ENCODE data around the gene TPTE. TPM values are rescaled to one million over a fixed set of nuclear protein-coding genes. Genes with fewer than 3 reads are reported as not detected.
"Not testable (repeated sequence)": the region's sequence is repeated elsewhere in the genome, so short reads cannot be mapped to it uniquely, and the experiment has no call there.

The TPTE gene
- total and polyA plus RNA-seq, 9 of the 15 experiments (the other 6 are each of a cell fraction or from before 2014, with no cell fraction given): 0.59 to 4.4 (median 2.4) TPM

- in situ Hi-C loops (cut with MboI); H3K27ac ChIP-seq (ENCODE audit: extremely low read depth, low read depth, low read length); FAIRE-seq; H3K4me3 ChIP-seq; BruUV-seq (replicated peaks); H3K9me3 ChIP-seq (replicated peaks; ENCODE audit: control insufficient read depth, insufficient read depth, low read depth, low read length); H3K27me3 ChIP-seq (ENCODE audit: control insufficient read depth in 2 of 2, insufficient read depth in 2 of 2, low read length in 2 of 2); H2AFZ ChIP-seq (ENCODE audit: low read depth, low read length); H3K36me3 ChIP-seq (ENCODE audit: control insufficient read depth, insufficient read depth, low read length); H4K20me1 ChIP-seq (replicated peaks; ENCODE audit: control insufficient read depth, insufficient read depth, low read length); H3K9ac ChIP-seq (ENCODE audit: insufficient read depth in 1 of 2, low read depth in 2 of 2, low read length in 2 of 2); intact Hi-C loops (cut with micrococcal nuclease); H3K79me2 ChIP-seq (ENCODE audit: control insufficient read depth, insufficient read depth, low read length); CTCF ChIA-PET (ENCODE audit: low intra/inter-chr PET ratio); H3K4me1 ChIP-seq (replicated peaks in 1 of 2; ENCODE audit: control insufficient read depth in 2 of 2, insufficient read depth in 2 of 2, low read length in 2 of 2); POLR2A ChIA-PET; H3K4me2 ChIP-seq (ENCODE audit: insufficient read depth, low read length); H3K9me1 ChIP-seq (ENCODE audit: control insufficient read depth, insufficient read depth, low read length): not testable (repeated sequence)
- peak in 1 of 4 experiments; percentile 12 for DNase-seq (ENCODE audit: extremely low read depth in 1 of 4, low spot score in 3 of 4)
- WGBS (ENCODE audit: insufficient coverage, low coverage, missing lambda C conversion rate): 4% methylated on average over 2 of the region's 2 CpGs
- TF ChIP-seq CTCF (IDR thresholded peaks at IDR 0.05 in 2 of 3, conservative IDR thresholded peaks at IDR 0.05 in 1 of 3; ENCODE audit: insufficient read depth in 2 of 3, low read depth in 1 of 3, low read length in 3 of 3): peak in 2 of 3 experiments; percentile 23 to 30; a peak in 1 of 6 replicates
- peak; percentile 77 for ATAC-seq
Observed at GRCh38 chr21:10650297-10650696, 128.9 kb downstream of the TPTE start.

Small RNAs within 50 kb of the gene (small RNA-seq; reads per million reads assigned to genes)
- gene CYCSP41: not detected

Data from K562 (cell line).